SJSA1 (cell line): ENCODE measurements around the gene VWA1. TPM values are rescaled to one million over a fixed set of nuclear protein-coding genes. Genes with fewer than 3 reads are reported as not detected.
A peak's percentile ranks its signal among the peaks of the same experiment; 100 is the strongest.
"Not testable (repeated sequence)": the region's sequence is repeated elsewhere in the genome, so short reads cannot be mapped to it uniquely, and the experiment has no call there.

Experiments used
- DNase-seq, 2 experiments: peaks; one replicate each; pipeline ENCODE4 v3.0.0-alpha.2; 2015 to 2020; ENCODE audit warnings: low spot score in 2 of 2, low read depth in 1 of 2
- H3K27ac ChIP-seq: fragments of 250-450 bp; sonication (Bioruptor Pico); 2 replicates; pipeline ENCODE4 v1.5.1; 2020; ENCODE audit warnings: mild to moderate bottlenecking, moderate library complexity
- H3K27me3 ChIP-seq: fragments of 250-450 bp; sonication (Bioruptor Pico); replicated peaks from 2 replicates; pipeline ENCODE4 v1.5.1; 2020; ENCODE audit warnings: mild to moderate bottlenecking, moderate library complexity
- H3K36me3 ChIP-seq: fragments of 250-450 bp; sonication (Bioruptor Pico); 2 replicates; pipeline ENCODE4 v1.5.1; 2020; ENCODE audit warnings: mild to moderate bottlenecking
- H3K4me1 ChIP-seq: fragments of 250-450 bp; sonication (Bioruptor Pico); replicated peaks from 2 replicates; pipeline ENCODE4 v1.6.1; 2021; ENCODE audit warnings: mild to moderate bottlenecking
- H3K4me3 ChIP-seq: fragments of 250-450 bp; sonication (Bioruptor Pico); 2 replicates; pipeline ENCODE4 v1.5.1; 2020; ENCODE audit warnings: mild to moderate bottlenecking
- H3K9me3 ChIP-seq: fragments of 250-450 bp; sonication (Bioruptor Pico); replicated peaks from 2 replicates; pipeline ENCODE4 v1.5.1; 2020; ENCODE audit warnings: mild to moderate bottlenecking
- total RNA-seq: library from RNA; depleted of rRNA; stranded (reverse); fragments of >200 nt; shearing (Covaris generic); gene quantifications from 2 replicates; pipeline ENCODE4 v1.2.3, GENCODE V29; 2014

VWA1 gene
- total RNA-seq, 1 experiment from 2014 or later: 1.0 TPM

DNA sequence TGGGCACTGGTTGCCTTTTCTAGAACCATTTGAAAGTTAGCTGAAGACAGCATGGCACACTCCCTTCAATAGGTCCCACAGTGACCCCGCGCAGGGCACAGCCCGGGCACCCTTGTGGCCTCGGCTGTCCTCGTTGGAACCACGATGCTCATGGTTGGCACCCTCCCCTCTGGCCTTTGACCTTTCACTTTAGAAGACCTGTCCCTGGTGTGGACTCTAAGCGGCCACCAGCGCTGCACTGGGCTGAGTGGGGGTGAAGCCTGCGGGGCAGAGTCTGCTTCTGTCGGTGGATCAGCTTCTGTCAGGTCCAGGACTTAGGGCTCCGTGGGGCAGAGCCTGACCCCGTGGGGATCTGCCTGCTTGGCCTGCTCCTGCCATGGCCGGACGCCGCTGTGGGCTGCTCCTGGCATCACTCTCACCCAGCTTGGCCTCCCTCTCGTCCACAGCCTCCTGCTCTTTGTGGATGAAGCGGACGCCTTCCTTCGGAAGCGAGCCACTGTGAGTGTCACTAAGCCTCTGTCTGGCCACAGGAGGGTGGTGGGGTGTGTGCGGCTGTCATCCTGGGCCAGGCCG, 21.3 kb downstream of the VWA1 start:
- DNase-seq, H3K4me1 ChIP-seq, H3K36me3 ChIP-seq, H3K9me3 ChIP-seq, H3K27me3 ChIP-seq, H3K4me3 ChIP-seq, H3K27ac ChIP-seq: not testable (repeated sequence)

DNA sequence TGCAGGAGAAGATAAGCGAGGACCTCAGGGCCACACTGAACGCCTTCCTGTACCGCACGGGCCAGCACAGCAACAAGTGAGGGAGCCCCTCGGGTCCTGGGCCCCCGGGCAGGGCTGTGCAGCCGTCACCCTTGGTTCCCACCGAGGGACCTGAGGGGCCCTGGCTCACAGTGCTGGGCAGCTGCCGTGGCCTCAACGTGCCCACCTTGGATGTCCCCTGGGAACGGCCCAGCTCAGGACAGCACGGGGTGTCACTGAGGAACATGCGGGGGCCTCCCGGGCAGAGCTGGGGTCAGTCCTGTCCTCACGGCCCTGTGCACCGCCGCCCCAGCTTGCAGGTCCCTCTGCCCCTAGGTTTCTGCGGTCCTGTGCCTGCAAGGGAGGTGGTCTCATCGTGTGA, 23.7 kb downstream of the VWA1 start:
- H3K4me1 ChIP-seq, DNase-seq, H3K9me3 ChIP-seq, H3K27ac ChIP-seq, H3K4me3 ChIP-seq, H3K36me3 ChIP-seq, H3K27me3 ChIP-seq: not testable (repeated sequence)

- H3K27ac ChIP-seq, H3K4me1 ChIP-seq, H3K9me3 ChIP-seq, DNase-seq, H3K36me3 ChIP-seq, H3K4me3 ChIP-seq: not testable (repeated sequence)
- H3K27me3 ChIP-seq: peaks cover 12% of the 10 kb centered on the region; the same call in 1 of the 2 replicates
Measured at GRCh38 chr1:1459711-1460110, 24.2 kb downstream of the VWA1 start.

GRCh38 chr1:1460540-1461130, 25.1 kb downstream of the VWA1 start:
- DNase-seq: no peak
- no peaks in the 10 kb centered on the region for H3K9me3 ChIP-seq

GRCh38 chr1:1461721-1462317, 26.3 kb downstream of the VWA1 start:
- DNase-seq: no peak
- no peak overlapping the region for H3K27ac ChIP-seq
- H3K9me3 ChIP-seq: no peaks in the 10 kb centered on the region
- H3K27me3 ChIP-seq: peaks cover 14% of the 10 kb centered on the region; the same call in 1 of the 2 replicates
- H3K36me3 ChIP-seq: no peaks in the 10 kb centered on the region
- no peaks in the 10 kb centered on the region for H3K4me1 ChIP-seq
- H3K4me3 ChIP-seq: no peak overlapping the region

More at GRCh38 chr1:1460540-1461130, 25.1 kb downstream of the VWA1 start:
- Histone ChIP-seq H3K4me3 (no peak overlapping the region), H3K36me3 (no peaks in the 10 kb centered on the region), H3K27ac (no peak overlapping the region), H3K27me3 (peaks cover 14% of the 10 kb centered on the region; the same call in 1 of the 2 replicates), H3K4me1 (no peaks in the 10 kb centered on the region)

DNA sequence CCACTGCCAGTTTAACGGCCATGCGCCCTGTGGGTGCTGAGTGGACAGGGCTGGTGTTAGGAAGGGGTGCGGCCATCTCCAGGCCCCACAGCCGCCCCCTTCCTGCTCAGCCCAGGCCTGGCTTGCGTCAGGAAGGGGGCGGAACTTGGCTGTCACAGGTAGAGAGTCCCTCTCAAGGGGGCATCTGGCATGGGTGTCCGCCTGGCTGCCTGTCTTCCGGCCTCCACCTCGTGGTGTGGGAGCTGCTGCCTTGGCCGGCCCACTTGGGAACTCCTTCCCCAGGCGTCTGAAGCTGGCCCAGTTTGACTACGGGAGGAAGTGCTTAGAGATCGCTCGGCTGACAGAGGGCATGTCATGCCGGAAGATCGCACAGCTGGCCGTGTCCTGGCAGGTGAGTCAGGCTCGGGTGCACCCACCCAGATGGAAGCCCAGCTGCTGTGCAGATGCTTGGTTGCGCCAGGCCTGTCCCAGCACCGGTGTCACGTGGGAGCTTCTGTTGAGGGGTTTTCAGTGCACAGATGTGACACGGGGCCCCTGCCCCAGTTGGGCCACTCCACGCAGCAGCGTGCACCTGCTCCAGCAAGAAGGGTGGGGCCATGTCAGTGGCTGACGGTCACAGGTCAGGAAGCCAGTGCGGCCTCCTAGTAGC, 27.0 kb downstream of the VWA1 start:
- Histone ChIP-seq H3K9me3 (no peaks in the 10 kb centered on the region), H3K4me3 (no peak overlapping the region), H3K27ac (no peak overlapping the region), H3K36me3 (no peaks in the 10 kb centered on the region), H3K4me1 (no peaks in the 10 kb centered on the region), H3K27me3 (peaks cover 14% of the 10 kb centered on the region; the same call in 1 of the 2 replicates)
- no peak for DNase-seq

DNA sequence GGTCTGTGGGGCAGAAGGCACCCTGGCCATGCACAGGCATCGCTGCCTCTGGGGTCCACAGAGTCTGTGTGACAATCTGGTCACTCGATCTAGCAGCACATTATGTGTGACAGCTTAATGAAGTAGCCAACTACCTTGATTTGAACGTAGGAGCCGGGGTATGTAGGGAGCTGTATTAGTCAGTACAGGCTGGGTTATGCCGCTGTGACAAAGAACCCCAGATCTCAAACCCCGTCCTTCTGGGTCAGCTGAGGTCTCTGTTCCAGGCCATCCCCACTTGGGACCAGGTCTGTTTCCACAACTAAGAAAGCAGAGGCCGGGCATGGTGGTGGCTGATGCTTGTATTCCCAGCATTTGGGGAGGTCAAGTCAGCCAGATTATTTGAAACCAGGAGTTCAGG, 27.8 kb downstream of the VWA1 start:
- no peaks in the 10 kb centered on the region for H3K4me1 ChIP-seq
- peaks cover 14% of the 10 kb centered on the region; the same call in 1 of the 2 replicates for H3K27me3 ChIP-seq
- H3K36me3 ChIP-seq: no peaks in the 10 kb centered on the region
- no peak overlapping the region for H3K4me3 ChIP-seq
- no peak for DNase-seq
- no peaks in the 10 kb centered on the region for H3K9me3 ChIP-seq
- no peak overlapping the region for H3K27ac ChIP-seq

DNA sequence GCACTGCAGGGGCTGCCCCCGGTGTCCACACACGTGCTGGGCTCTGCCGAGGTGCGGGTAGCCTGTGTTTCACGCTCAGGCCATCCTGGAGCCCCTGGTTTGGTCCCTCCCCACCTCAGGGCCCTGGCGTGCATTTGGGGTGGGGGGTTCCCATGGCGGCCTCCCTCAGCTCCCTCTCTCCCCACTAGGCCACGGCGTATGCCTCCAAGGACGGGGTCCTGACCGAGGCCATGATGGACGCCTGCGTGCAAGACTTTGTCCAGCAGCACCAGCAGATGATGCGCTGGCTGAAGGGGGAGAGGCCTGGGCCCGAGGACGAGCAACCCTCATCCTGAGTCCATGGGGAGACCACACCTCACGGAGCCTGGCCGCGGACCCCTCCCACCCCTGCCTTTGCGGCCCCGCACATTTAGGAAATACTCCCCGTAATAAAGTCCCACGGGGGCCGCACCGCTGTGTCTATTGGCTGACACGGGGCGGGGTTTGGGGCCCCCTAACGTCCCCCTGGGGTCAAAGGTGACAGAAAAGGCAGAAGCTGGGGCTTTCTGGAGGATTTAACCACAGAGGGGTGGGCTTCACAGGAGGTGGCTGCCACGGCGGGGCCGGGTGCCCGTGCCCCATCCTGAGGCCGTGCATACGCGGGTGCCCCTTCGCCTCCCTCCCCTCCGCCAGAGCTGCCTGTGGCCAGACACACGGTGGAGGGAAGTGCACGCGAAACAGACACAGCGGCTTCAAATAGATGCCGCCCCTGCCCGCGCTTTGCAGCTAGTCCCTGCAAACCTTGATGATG, 32.9 kb downstream of the VWA1 start:
- not testable (repeated sequence) for DNase-seq, H3K36me3 ChIP-seq, H3K27ac ChIP-seq, H3K9me3 ChIP-seq, H3K27me3 ChIP-seq, H3K4me3 ChIP-seq
- peaks cover 12% of the 10 kb centered on the region; the same call in 1 of the 2 replicates for H3K4me1 ChIP-seq

- H3K27ac ChIP-seq: peak overlapping the region; percentile 19
- no peaks in the 10 kb centered on the region for H3K27me3 ChIP-seq
- H3K36me3 ChIP-seq: peaks cover 11% of the 10 kb centered on the region
- peaks cover 16% of the 10 kb centered on the region; the same call in 1 of the 2 replicates for H3K4me1 ChIP-seq
- peak overlapping the region; percentile 56 for H3K4me3 ChIP-seq
- H3K9me3 ChIP-seq: no peaks in the 10 kb centered on the region
- DNase-seq: no peak
Measured at GRCh38 chr1:1470626-1471388, 35.3 kb downstream of the VWA1 start.

- H3K9me3 ChIP-seq: no peaks in the 10 kb centered on the region
- peaks cover 14% of the 10 kb centered on the region for H3K36me3 ChIP-seq
- H3K27me3 ChIP-seq: no peaks in the 10 kb centered on the region
- H3K4me1 ChIP-seq: peaks cover 16% of the 10 kb centered on the region; the same call in 1 of the 2 replicates
- peak within 1 kb of the TSS; percentile 19 for H3K27ac ChIP-seq
- DNase-seq: peak; percentile 86 to 94
- H3K4me3 ChIP-seq: peak within 1 kb of the TSS; percentile 56
Measured at GRCh38 chr1:1471389-1472052, 36.0 kb downstream of the VWA1 start, which contains the start of gene ATAD3B. ATAD3B (plus strand) TSS chr1:1471765; CDS start chr1:1471885, 120 bp downstream.

GRCh38 chr1:1472053-1472876, 36.8 kb downstream of the VWA1 start:
- Histone ChIP-seq H3K4me3 (peak overlapping the region; percentile 56), H3K4me1 (peaks cover 16% of the 10 kb centered on the region; the same call in 1 of the 2 replicates), H3K36me3 (peaks cover 21% of the 10 kb centered on the region)
- DNase-seq: peak in 1 of 2 experiments; percentile 18
- not testable (repeated sequence) for H3K9me3 ChIP-seq, H3K27me3 ChIP-seq, H3K27ac ChIP-seq

- H3K9me3 ChIP-seq, H3K27me3 ChIP-seq, H3K4me3 ChIP-seq, H3K27ac ChIP-seq, DNase-seq: not testable (repeated sequence)
- H3K36me3 ChIP-seq: peaks cover 41% of the 10 kb centered on the region
- H3K4me1 ChIP-seq: peaks cover 12% of the 10 kb centered on the region; the same call in 1 of the 2 replicates
Measured at GRCh38 chr1:1476011-1476410, 40.5 kb downstream of the VWA1 start.
